Smooth muscle cell of the brain vasculature (primary cell): ENCODE measurements around the gene ADGRA1.

ENCODE experiments used
- DNase-seq: peaks from one replicate; pipeline ENCODE4 v3.0.0-alpha.2; 2012; ENCODE audit warnings: low read depth, low spot score

The ADGRA1 gene

GRCh38 chr10:133178357-133179127 is 90.8 kb downstream of the ADGRA1 start:
- DNase-seq, result no peak

- DNase-seq, result no peak
Measured at GRCh38 chr10:133179128-133179520, 91.4 kb downstream of the ADGRA1 start.

- no peak for DNase-seq
Measured at GRCh38 chr10:133179651-133180050, 91.9 kb downstream of the ADGRA1 start.

GRCh38 chr10:133180192-133180964 is 92.7 kb downstream of the ADGRA1 start:
- no peak for DNase-seq

GRCh38 chr10:133180965-133181639 is 93.4 kb downstream of the ADGRA1 start:
- DNase-seq, result no peak
